B cell (primary cell): ENCODE results near the gene NAPB.

ENCODE experiments used
- CTCF ChIP-seq: fragments of 200-600 bp; IDR thresholded peaks from one replicate; pipeline ENCODE4 v1.8.0; 2022; ENCODE audit warnings: antibody characterized with exemption, mild to moderate bottlenecking
- EZH2 ChIP-seq: IDR thresholded peaks from 2 replicates; pipeline ENCODE4 v1.6.1; 2012; ENCODE audit warnings: borderline replicate concordance, low read depth, mild to moderate bottlenecking, moderate library complexity, low read length; ENCODE audit not compliant: insufficient read depth, poor library complexity, severe bottlenecking

- TF ChIP-seq CTCF (no peak), EZH2 (no peak)
Observed at GRCh38 chr20:23360531-23360930, 60.8 kb downstream of the NAPB start.
